Activated T-helper 1 cell treated with anti-CD3 and anti-CD28 coated beads, Interleukin-12 subunit alpha, Interleukin-12 subunit beta, Interleukin-2, Interleukin-4 antibody, amounts not matched to agents 30 ng/mL and 10 ng/mL and 1 ng/mL, durations not matched to agents 14 hours and 24 hours and 36 hours (primary cell): ENCODE data around the gene HIC2. TPM values are rescaled to one million over a fixed set of nuclear protein-coding genes. Genes with fewer than 3 reads are reported as not detected.
A peak's percentile ranks its signal among the peaks of the same experiment; 100 is the strongest.
"Not testable (repeated sequence)": the region's sequence is repeated elsewhere in the genome, so short reads cannot be mapped to it uniquely, and the experiment has no call there.

Experiments used
- DNase-seq: peaks from one replicate; pipeline ENCODE4 v3.0.0; 2021; ENCODE audit warnings: low spot score
- H3K27ac Mint-ChIP-seq: one replicate; pipeline ENCODE4 v1.8.0; 2021; ENCODE audit warnings: mild to moderate bottlenecking, mixed read lengths
- H3K27me3 Mint-ChIP-seq: one replicate; pipeline ENCODE4 v1.8.0; 2022; ENCODE audit warnings: mild to moderate bottlenecking, moderate library complexity, mixed read lengths; ENCODE audit not compliant: insufficient read depth
- H3K36me3 Mint-ChIP-seq: one replicate; pipeline ENCODE4 v1.8.0; 2021; ENCODE audit warnings: low read depth, mixed read lengths
- H3K4me1 Mint-ChIP-seq: one replicate; pipeline ENCODE4 v1.8.0; 2021; ENCODE audit warnings: low read depth, mixed read lengths
- H3K4me3 Mint-ChIP-seq: one replicate; pipeline ENCODE4 v1.8.0; 2021; ENCODE audit warnings: mild to moderate bottlenecking, moderate library complexity, mixed read lengths
- H3K9me3 Mint-ChIP-seq: one replicate; pipeline ENCODE4 v1.8.0; 2021; ENCODE audit warnings: mixed read lengths
- intact Hi-C: fragments of 100-400 bp; cut with micrococcal nuclease; formaldehyde crosslinking; loops from one replicate; pipeline ENCODE4 v1.15.1; 2024
- total RNA-seq: library from RNA; stranded (reverse); gene quantifications from 2 replicates; pipeline ENCODE4 v1.2.3, GENCODE V29; 2022

Gene HIC2
- total RNA-seq, 1 donor from 2014 or later, result 5.7 TPM

- DNase-seq, H3K27ac Mint-ChIP-seq, H3K4me1 Mint-ChIP-seq, H3K9me3 Mint-ChIP-seq, H3K4me3 Mint-ChIP-seq, H3K36me3 Mint-ChIP-seq, H3K27me3 Mint-ChIP-seq, intact Hi-C loops: not testable (repeated sequence)
Measured at GRCh38 chr22:21416375-21416774, 796 bp upstream of the HIC2 start.

GRCh38 chr22:21417853-21418252 lies 682 bp downstream of the HIC2 start:
- H3K4me1 Mint-ChIP-seq, H3K36me3 Mint-ChIP-seq, intact Hi-C loops, H3K27me3 Mint-ChIP-seq, DNase-seq, H3K27ac Mint-ChIP-seq, H3K9me3 Mint-ChIP-seq: not testable (repeated sequence)
- peak overlapping the region; percentile 58 for H3K4me3 Mint-ChIP-seq

- H3K9me3 Mint-ChIP-seq, intact Hi-C loops, H3K27me3 Mint-ChIP-seq, H3K36me3 Mint-ChIP-seq, H3K4me3 Mint-ChIP-seq, DNase-seq, H3K4me1 Mint-ChIP-seq, H3K27ac Mint-ChIP-seq: not testable (repeated sequence)
Measured at GRCh38 chr22:21418974-21419638, 1.9 kb downstream of the HIC2 start.

- H3K4me3 Mint-ChIP-seq, H3K9me3 Mint-ChIP-seq, H3K27me3 Mint-ChIP-seq, DNase-seq, H3K36me3 Mint-ChIP-seq, H3K27ac Mint-ChIP-seq, H3K4me1 Mint-ChIP-seq, intact Hi-C loops: not testable (repeated sequence)
Measured at GRCh38 chr22:21420180-21420763, 3.1 kb downstream of the HIC2 start.

GRCh38 chr22:21424084-21424709 lies 7.0 kb downstream of the HIC2 start:
- H3K27ac Mint-ChIP-seq, H3K9me3 Mint-ChIP-seq, intact Hi-C loops, H3K4me3 Mint-ChIP-seq, H3K27me3 Mint-ChIP-seq, H3K36me3 Mint-ChIP-seq, DNase-seq, H3K4me1 Mint-ChIP-seq: not testable (repeated sequence)

GRCh38 chr22:21434378-21435233 lies 17.4 kb downstream of the HIC2 start:
- H3K27ac Mint-ChIP-seq, H3K36me3 Mint-ChIP-seq, H3K4me1 Mint-ChIP-seq, DNase-seq, intact Hi-C loops, H3K9me3 Mint-ChIP-seq, H3K27me3 Mint-ChIP-seq, H3K4me3 Mint-ChIP-seq: not testable (repeated sequence)

- H3K9me3 Mint-ChIP-seq, intact Hi-C loops, H3K36me3 Mint-ChIP-seq, H3K4me1 Mint-ChIP-seq, H3K27me3 Mint-ChIP-seq, DNase-seq, H3K4me3 Mint-ChIP-seq, H3K27ac Mint-ChIP-seq: not testable (repeated sequence)
Measured at GRCh38 chr22:21435998-21436810, 19.0 kb downstream of the HIC2 start.

GRCh38 chr22:21438013-21438412 lies 20.8 kb downstream of the HIC2 start:
- H3K4me3 Mint-ChIP-seq, H3K27me3 Mint-ChIP-seq, H3K4me1 Mint-ChIP-seq, intact Hi-C loops, DNase-seq, H3K36me3 Mint-ChIP-seq, H3K9me3 Mint-ChIP-seq, H3K27ac Mint-ChIP-seq: not testable (repeated sequence)

GRCh38 chr22:21440018-21440636 lies 23.0 kb downstream of the HIC2 start:
- H3K4me1 Mint-ChIP-seq, H3K27me3 Mint-ChIP-seq, H3K4me3 Mint-ChIP-seq, H3K36me3 Mint-ChIP-seq, intact Hi-C loops, DNase-seq, H3K27ac Mint-ChIP-seq, H3K9me3 Mint-ChIP-seq: not testable (repeated sequence)

GRCh38 chr22:21440676-21441075 lies 23.5 kb downstream of the HIC2 start:
- H3K9me3 Mint-ChIP-seq, DNase-seq, H3K27me3 Mint-ChIP-seq, intact Hi-C loops, H3K27ac Mint-ChIP-seq, H3K4me1 Mint-ChIP-seq, H3K36me3 Mint-ChIP-seq, H3K4me3 Mint-ChIP-seq: not testable (repeated sequence)

GRCh38 chr22:21441170-21441569 lies 24.0 kb downstream of the HIC2 start:
- H3K27me3 Mint-ChIP-seq, H3K9me3 Mint-ChIP-seq, intact Hi-C loops, DNase-seq, H3K4me3 Mint-ChIP-seq, H3K27ac Mint-ChIP-seq, H3K4me1 Mint-ChIP-seq, H3K36me3 Mint-ChIP-seq: not testable (repeated sequence)

- H3K4me1 Mint-ChIP-seq, H3K36me3 Mint-ChIP-seq, H3K27me3 Mint-ChIP-seq, H3K27ac Mint-ChIP-seq, intact Hi-C loops, H3K9me3 Mint-ChIP-seq, DNase-seq, H3K4me3 Mint-ChIP-seq: not testable (repeated sequence)
Measured at GRCh38 chr22:21442123-21442522, 25.0 kb downstream of the HIC2 start.
